NCI-H526 (cell line): Measurements from ENCODE around the gene TRIM47.
A peak's percentile ranks its signal among the peaks of the same experiment; 100 is the strongest.
"Not testable (repeated sequence)": the region's sequence is repeated elsewhere in the genome, so short reads cannot be mapped to it uniquely, and the experiment has no call there.

Experiments
- DNase-seq, 2 experiments: peaks; one replicate each; lab custom pipeline; 2025; lab: John Stamatoyannopoulos, UW

TRIM47 gene

DNA sequence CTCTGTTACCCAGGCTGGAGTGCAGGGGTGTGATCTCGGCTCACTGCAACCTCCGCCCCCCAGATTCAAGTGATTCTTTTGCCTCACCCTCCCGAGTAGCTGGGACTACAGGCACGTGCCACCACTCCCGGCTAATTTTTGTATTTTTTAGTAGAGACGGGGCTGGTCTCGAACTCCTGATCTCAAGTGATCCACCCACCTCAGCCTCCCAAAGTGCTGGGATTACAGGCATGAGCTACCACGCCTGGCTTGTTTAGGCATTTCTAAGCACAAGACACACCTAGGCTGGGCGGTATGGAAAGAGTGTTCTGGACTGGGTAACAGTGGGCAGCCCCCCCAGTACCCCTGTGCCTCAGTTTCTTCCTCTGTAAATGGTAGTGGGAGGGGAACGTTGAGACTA lies 8.2 kb downstream of the TRIM47 start:
- DNase-seq, result not testable (repeated sequence)

DNA sequence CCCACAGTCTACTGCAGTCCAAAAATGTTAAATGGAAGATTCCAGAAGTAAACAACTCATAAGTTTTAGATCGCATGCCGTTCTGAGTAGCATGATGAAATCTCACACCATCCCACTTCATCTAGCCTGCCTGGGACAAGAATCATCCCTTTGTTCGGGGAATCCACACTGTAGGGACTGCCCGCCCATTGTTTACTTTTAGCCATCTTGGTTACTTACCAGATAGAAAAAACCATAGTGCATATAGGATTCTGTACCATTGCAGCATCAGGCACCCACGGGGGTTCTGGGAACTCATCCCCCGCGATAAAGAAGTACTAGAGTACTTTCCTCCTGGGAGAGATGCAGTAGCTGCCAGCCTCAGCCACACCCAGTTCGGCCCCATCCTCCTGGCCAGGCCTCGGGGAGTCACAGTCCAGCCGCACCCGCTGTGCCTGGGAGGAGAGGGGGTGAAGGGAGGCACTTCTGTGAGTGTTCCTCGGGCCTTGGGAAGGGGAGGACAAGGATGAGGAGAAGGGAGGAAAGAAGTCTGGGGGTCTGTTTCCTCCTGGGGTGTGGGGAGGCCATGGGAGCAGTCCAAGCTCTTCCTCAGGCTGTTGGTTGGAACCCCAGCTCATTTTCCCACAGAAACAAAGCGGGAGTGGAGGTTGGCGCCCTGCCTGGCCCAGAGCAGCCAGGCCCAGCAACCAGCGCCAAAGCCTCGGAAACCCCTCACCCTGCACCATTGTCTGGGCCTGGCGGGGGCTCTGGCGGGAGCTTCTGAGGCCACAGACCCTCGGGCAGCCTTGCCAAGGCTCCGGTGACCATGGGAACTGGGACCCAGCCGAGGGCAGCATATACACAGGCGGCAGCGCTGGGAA lies 8.9 kb downstream of the TRIM47 start:
- DNase-seq, result no peak

DNA sequence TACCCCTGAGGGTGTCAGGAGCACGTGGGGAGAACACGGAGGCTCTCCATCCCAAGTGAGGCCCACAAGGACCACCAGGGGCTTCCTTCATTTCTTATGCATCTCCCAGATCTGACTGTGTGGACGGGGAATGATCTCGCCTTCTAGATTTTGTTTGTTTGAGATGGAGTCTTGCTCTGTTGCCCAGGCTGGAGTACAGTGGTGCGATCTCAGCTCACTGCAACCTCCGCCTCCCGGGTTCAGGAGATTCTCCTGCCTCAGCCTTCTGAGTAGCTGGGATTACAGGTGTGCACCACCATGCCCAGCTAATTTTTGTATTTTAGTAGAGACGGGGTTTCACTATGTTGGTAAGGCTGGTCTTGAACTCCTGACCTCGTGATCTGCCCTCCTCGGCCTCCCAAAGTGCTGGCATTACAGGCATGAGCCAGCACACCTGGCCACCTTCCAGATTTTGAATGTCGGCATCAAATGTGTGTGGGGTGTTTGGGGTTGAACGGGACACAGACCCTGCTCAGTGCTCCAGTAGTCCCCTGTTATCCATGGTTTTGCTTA lies 9.6 kb downstream of the TRIM47 start:
- DNase-seq, result not testable (repeated sequence)

DNA sequence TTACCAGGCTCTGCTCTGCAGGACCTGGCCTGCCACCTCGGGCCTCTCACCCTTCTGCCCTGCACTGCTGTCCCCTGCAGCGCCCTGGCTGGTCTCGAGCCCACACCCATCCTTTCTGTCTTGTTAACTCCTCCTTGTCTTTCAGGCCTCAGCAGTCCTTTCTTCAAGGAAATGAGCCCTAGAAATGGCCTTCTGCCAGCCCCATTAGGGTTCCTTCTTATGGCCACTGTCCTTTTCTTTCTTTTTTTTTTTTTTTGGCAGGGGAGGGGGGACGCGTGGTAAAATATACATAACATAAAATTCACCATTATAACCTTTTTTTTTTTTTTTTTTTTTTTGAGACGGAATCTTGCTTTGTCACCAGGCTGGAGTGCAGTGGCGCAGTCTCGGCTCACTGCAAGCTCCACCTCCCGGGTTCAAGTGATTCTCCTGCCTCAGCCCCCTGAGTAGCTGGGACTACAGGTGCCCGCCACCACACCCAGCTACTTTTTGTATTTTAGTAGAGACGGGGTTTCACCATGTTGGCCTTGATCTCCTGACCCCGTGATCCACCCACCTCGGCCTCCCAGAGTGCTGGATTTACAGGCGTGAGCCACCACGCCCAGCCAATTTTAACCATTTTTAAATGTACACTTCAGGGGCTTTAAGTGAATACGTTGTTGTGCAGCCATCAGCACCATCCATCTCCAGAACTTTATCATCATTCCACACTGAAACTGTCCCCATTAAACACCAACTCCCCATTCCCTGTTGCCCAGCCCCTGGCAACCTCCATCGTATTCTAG lies 12.8 kb downstream of the TRIM47 start:
- not testable (repeated sequence) for DNase-seq

DNA sequence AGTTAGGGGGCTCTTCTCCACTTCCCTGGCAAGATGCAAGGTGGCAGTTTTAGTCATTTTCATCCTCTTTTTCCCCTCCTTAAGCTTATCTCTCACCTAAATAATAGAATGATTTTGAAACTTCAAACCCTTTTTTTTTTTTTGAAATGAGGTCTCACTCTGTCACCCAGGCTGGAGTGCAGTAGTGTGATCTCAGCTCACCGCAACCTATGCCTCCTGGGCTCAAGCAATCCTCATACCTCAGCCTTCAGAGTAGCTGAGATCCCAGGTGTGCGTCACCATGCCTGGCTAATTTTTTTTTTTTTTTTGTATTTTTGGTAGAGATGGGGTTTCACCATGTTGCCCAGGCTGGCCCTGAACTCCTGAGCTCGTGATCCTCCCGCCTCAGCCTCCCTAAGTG lies 13.5 kb downstream of the TRIM47 start:
- DNase-seq, result not testable (repeated sequence)

DNA sequence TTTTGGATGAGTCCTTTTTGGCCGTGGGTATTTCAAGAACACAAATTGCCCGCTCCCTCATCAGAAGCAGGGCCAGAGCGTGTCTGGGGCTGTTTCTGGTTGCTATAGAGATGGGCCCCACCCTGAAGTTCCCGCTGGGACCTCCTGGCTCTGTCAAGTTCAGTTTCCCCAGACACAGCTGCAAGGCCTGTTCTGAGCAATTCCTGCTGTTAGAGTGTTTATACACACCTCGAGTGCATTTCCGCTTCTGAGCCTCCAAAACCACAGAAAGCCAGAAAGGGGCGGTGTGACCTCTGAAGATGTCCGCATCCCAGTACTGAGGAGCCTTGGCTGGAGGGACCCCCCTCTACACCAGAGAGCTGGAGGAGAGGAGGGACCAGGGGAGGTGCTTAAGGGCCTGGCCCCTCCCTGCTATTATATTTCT lies 13.9 kb downstream of the TRIM47 start:
- DNase-seq, result no peak

DNA sequence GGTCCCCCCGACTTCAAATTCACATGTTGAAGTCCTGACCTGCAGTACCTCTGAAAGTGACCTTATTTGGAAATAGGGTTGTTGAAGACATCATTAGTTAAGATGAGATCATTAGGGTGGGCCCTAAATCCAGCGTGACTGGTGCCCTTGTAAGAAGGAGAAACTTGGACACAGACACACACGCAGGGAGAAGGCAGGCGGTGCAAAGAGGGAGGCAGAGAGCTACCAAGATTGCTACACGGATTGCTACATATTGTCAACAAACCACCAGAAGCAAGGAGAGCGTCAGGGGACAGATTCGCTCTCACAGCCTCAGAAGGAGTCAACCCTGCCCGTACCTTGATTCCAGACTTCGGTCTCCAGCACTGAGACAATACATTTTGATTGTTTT lies 16.5 kb downstream of the TRIM47 start:
- no peak for DNase-seq

DNA sequence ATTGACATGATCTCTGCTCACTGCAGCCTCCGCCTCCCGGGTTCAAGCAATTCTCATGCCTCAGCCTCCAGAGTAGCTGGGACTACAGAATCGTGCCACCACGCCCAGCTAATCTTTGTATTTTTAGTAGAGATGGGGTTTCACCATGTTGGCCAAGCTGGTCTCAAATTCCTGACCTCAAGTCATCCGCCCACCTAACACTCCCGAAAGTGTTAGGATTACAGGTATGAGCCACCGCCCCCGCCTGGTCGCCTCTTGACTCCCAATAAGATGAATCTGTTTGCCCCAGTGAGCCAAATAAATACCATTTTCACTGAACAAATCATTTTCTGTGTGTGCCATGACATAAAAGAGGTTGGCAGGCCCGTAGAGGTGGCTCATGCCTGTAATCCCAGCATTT lies 19.0 kb downstream of the TRIM47 start:
- DNase-seq, result not testable (repeated sequence)

DNA sequence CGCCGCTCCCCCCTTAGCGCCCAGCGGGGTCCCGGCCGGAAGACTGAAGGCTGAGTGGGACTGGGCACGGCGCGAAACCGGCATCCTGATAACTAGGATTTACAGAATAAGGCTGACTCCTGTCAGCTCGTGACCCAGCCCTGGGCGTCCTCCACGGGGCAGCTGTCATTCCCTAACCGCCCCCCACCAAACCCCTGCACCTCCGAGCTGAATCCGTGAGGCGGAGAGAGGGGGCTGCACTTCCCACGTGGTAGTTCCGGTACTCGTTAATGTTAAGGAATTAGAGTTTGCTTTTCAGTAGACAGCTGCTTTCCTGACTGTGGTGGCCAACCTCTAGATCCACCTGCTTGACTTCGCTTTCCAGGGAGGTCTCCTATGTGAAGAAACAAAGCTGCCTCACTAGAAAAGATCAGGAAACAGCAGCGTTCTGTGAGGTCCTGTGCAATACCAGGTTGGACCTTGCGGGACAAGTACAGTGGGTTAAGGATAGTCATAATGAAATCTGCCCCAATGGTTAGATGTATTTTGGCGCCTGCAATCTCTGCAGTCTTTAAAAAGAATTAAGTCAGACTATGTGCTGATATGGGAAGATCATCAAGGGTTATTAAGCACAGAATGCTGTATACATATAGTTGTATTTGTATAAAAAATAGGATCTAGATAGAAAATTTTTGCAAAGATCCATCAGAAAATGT lies 22.2 kb downstream of the TRIM47 start:
- DNase-seq, result peak in 1 of 2 experiments; percentile 56

DNA sequence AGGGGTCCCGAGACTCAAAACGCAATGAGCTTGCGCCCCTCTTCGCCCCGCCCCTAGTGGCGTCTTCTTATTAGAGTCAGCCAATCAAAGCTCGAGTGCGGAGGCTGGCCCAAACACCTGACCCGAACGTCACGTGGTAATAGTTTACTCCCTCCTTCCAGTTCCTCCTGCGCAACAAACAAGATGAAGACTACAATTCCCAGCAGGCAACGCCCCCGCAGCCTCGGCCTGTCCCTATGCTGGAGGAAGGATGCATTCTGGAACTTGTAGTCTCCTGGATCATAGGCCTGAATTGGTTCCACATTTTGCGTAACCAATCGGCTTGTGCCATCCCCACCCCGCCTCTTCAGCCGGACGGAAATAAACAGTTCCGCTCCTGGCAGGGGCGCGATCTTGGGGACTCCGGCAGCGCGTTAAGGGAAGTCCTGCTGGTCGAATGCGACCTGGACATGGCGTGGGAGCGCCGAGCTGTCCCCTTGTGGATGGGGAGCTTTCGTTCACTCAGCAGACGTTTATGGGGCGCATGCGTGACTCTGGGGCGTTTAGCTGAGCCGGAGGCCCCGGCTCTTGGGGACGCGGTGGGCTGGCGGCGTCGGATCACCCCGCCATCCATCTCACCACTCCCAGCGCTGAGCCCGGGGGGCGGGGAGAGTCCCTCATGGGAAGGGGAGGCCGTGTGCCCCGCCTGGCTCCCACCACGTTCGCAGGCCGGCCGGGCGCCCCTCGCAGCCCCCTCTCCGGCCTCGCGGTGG lies 22.9 kb downstream of the TRIM47 start, which contains the start of gene WBP2:
WBP2 (minus strand) TSS at position 26 of the 752 bp plus-strand sequence. CDS start 38 bp downstream, outside the sequence.
- DNase-seq, result peak; percentile 99 to 100

DNA sequence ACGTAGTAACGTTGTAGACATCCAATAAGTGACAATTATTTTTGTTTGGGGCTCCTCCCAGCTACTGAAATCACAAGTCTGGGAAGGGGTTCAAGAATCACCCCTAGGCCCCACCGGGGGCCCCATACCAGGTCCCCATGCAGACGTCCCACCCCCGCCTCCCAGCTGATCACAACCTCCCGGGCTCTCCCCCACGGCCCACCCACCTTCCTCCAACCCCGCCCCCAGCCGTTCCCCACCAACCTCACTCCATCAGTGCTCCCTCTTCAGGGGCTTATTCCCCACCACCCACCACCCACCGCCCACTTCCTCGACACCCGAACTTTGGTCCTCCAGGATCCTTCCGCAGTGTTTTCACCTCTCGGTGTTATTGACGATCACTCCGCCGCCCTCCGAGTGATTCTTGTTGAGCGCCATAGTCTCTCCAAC lies 23.5 kb downstream of the TRIM47 start:
- no peak for DNase-seq

DNA sequence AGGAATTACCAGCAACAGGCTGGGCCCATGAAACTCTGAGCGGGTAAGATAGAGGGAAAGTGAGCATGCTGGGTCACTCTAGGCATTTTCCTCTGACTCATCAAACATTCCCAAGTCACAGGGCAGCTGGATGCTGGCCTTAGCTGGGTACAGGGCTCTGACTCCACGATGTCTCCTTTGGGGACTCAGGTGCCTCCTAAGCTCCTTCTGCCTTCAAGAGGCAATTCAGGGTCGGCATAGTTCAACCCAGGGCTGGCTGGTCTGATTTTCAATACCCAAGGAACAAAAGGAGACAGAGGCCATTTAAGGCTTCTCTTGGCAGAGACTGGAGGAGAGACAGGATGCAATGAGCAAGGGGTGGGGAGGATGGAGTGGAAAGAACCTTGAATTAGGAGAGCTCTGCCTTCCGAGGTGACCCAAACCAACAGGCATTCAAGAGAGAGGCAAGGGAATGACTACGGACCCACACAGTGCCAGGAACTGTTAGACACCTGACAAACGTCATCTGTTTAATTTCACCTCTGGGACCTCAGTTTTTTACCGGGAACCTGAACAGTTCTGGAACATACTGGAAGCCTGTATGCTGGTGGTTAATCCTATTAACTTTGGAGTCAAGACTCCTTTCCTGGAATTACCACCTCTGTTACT lies 24.2 kb downstream of the TRIM47 start:
- DNase-seq, result no peak

DNA sequence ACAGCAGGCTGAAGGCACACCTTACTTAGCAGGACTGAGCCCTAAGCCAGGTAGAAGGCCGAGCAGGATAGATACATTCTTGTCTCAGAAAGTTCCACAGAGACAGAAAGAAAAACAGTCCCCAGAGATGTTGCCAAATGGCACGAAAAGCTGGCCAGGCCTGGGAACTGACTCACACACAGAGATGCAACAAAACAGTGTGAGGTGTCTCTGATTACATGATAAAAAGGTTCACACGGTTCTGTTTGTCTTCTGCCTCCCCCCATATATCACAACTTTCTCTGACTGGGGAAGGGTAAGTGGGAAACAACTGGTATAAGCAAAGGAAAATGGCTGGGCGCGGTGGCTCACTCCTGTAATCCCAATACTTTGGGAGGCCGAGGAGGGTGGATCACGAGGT lies 24.9 kb downstream of the TRIM47 start:
- DNase-seq, result no peak

DNA sequence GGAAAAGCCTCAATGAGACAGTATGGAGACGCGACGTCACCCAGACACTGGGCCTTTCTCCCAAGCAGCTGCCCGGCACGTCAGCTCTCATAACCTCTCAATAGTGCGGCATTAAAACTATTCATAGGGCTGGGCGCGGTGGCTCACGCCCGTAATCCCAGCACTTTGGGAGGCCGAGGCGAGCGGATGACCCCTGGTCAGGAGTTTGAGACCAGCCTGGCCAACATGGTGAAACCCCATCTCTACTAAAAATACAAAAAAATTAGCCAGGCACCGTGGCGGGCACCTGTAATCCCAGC lies 26.7 kb downstream of the TRIM47 start:
- DNase-seq, result not testable (repeated sequence)

DNA sequence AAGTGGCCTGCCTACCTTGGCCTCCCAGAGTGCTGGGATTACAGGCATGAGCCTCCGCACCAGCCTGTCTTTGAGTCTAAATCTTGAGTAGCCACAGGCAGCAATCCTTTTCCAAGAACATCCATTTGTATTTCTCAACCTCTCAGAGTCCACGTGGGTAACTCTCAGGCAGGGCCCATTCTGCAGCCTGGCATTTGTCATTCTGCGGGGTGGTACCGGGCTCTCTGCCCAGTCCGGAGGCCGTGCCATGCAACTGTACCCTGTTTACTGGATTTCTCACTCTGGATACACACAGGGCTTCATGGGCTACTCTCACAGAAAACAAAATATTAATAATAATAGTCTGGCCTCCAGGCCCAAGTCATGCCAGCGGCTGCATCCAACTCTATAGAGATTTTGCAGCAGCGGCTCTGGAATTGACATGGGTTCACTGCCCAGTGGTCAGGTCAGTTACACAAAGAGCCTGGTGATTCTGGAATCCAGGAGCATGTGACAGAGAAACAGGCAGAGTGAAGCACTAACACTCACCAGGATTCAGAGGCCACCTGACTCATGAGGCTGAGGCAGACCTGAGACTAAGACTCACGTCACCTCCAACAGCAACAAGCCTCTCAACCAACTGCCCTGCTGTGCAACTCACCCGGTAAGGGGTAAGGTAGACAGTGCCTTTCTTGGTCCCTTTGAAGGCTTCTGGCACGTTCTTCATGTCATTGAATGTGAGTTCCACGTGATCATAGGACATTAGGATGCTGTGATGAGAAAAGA lies 27.3 kb downstream of the TRIM47 start:
- no peak for DNase-seq

DNA sequence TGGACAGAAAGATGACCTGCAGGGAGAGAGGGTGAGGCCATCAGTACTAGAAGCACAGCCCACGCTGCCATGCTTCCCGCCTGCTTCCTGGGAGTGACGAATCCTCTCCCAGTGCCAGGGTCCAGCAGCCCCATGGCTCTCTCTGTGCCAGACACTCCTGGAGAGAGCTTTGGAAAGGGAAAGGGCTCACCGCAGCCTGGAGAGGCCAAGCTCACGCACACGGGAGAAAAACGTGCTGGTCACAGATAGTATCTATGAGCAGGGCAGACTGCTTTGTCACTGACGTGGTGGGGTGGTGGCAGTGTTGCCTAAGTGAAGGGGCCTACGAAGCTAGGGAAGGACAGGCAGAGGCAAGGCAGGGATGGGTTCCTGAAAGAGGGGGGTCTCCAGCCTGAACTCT lies 28.7 kb downstream of the TRIM47 start:
- DNase-seq, result no peak

DNA sequence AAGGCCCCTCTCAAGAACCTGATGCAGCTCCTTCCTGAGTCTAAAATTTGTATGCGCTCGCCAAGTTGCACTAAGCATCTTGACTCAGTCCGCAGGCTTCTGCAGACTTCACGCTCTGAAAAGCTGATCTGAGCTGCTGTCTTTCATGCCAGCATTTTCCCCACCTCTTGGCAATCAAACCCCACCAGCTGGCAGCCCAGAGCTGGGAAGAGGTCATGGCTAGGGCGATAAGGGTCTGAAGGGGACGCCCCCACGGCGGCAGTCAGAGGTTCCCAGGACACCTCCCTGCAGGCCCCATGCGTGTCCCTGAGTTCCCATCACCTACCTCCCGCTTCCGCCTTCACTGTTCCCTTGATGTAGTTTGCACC lies 29.1 kb downstream of the TRIM47 start:
- DNase-seq, result no peak

DNA sequence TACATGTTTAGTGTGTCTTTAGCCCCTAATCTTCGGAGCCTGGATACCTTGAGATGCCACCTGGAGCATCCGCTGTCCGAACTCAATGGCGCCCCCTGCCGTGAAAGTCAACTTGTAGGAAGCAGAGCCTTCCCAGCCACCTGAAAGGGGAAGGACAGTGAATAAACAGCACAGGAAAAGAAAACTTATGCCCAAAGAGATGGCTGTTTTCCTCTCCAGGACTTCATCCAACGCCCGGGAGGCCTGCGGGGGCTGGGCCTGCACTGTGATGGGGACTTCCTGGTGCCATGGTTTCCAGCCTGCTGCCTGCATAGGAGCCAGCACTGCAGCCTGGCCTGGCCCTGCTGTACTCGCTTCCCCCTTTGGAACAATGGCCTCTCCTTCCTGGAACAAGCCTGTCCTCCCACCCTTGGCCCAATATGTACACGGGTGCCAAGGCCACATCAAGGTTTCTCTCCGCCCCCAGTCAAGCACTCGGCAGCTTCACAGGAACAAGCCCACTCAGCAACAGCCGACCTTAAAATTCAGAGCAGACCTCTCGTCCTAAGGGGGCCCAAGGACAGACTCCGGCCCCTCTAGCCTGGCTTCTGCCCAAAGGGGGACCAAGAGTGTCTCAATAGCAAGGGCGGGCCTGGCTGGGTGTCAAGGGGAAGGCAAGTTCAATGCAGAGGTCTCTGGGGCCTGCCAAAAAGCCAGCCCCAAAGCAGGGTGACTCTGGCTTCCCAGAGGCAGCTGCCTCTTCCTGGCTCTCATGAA lies 29.7 kb downstream of the TRIM47 start:
- DNase-seq, result peak; percentile 27 to 84
